ENCODE results near the gene LENEP. TPM values are rescaled to one million over a fixed set of nuclear protein-coding genes. Genes with fewer than 3 reads are reported as not detected.

Gene LENEP
- total RNA-seq, 1 experiment from 2014 or later, result 0.18 TPM

- DNase-seq (ENCODE audit: low spot score), result no peak
Measured at GRCh38 chr1:154960446-154961136, 32.8 kb upstream of the LENEP start.

DNA sequence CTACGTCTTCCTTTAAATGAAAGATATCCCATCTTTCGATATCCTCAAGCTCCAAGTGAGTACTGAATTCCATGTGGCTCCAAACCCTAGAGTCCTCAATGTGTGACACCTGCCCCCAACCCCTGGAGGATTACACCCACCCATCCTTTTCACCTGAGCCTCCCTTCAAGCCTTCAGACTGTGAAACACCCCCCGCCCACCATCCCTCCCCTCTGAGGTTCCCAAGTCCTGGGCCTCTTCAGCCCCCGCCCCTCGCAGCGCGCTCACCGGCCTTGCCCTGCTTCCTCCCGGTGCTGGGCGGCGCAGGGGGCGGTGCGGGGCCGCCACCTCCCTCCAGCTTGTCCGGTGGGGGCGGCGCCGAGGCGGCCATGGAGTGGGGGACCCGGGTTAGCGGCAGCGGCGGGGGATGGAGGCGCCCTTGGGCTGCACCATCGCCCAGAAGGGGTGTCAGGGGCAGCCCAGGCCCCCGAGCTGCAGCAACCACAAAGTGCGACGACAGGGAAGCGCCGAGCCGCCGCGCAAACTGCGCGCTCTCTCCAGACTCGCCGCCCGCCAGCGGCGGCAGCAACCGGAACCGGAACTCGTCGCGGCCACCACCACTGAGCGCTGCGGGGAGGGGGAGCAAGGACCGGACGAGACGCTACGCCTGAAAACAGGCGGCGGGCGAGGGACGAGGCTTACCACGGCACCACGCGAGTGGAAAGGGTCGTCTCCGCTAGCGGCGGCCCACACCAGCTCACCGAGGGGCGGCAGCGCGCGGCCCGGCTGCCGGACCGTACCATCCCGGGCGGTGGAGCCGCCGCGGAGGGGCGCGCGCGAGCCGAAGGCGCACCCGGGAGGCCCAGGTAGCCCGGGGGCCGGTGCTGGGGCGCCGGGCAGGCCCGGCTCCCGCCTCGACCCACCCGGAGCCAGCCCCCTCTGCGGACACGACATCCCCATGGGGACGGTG lies 31.9 kb upstream of the LENEP start, which contains the start of gene PYGO2:
Gene PYGO2 (minus strand): TSS at position 576 of the 949 bp plus-strand sequence. CDS start 206 bp downstream, at position 370.
- DNase-seq (ENCODE audit: low spot score), result peak; percentile 79

GRCh38 chr1:154962156-154962749 lies 31.1 kb upstream of the LENEP start:
- peak; percentile 50 for DNase-seq (ENCODE audit: low spot score)

- no peak for DNase-seq (ENCODE audit: low spot score)
Measured at GRCh38 chr1:154962795-154963330, 30.5 kb upstream of the LENEP start.

DNA sequence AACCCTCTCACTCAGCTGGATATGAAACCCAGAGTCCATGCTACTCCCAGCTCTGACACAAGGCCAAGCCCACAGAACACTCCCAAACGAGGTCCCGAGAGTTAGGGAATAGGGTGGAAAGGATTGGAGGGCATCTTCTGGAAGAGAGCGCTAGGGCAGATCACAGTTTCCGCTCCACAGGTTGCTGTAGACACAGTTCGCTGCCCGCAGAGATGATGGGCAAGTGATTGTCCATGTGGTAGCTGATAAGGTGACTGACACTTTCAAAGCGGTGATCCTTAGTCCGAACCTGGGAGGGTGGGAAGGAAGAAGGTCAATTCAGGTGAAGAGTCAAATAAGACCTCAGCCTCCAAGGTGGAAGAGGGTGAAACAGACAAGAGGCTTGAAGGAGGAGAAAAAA lies 29.7 kb upstream of the LENEP start:
- DNase-seq (ENCODE audit: low spot score), result no peak

DNA sequence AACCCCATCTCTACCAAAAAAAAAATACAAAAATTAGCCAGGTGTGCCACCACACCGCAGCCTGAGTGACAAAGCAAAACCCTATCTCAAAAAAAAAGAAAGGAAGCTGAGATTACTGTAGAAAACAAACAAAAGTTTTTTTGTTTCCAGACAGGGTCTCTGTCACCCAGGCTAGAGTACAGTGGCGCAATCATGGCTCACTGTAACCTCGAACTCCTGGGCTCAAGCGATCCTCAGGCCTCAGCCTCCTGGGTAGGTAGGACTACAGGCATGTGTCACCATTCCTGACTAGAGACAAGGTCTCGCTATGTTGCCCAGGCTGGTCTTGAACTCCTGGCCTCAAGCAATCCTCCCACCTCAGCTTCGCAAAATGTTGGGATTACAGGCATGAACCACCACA lies 29.0 kb upstream of the LENEP start:
- no peak for DNase-seq (ENCODE audit: low spot score)

GRCh38 chr1:154966111-154966510 lies 27.3 kb upstream of the LENEP start:
- no peak for DNase-seq (ENCODE audit: low spot score)

- no peak for DNase-seq (ENCODE audit: low spot score)
Measured at GRCh38 chr1:154967331-154967950, 25.9 kb upstream of the LENEP start.

- DNase-seq (ENCODE audit: low spot score), result no peak
Measured at GRCh38 chr1:154968731-154969130, 24.7 kb upstream of the LENEP start.

DNA sequence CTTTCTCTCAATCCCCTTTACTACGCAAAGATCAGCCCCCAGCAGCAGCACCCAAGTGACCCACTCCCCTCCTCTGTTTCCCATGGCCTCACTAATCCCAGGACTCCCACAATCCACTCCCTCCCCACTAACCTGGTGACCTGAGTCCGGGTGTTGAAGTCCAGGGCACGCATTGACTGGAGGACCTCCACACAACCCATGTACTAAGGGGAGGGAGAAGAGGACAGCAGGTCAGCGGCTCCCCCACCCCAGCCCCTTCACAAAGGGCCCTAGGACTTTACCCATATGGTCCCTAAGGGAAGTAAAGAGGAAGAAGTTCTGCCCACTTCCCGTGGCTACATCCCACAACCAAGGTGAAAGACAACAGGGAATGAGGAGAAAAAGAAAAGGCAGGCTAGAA lies 24.1 kb upstream of the LENEP start:
- no peak for DNase-seq (ENCODE audit: low spot score)

DNA sequence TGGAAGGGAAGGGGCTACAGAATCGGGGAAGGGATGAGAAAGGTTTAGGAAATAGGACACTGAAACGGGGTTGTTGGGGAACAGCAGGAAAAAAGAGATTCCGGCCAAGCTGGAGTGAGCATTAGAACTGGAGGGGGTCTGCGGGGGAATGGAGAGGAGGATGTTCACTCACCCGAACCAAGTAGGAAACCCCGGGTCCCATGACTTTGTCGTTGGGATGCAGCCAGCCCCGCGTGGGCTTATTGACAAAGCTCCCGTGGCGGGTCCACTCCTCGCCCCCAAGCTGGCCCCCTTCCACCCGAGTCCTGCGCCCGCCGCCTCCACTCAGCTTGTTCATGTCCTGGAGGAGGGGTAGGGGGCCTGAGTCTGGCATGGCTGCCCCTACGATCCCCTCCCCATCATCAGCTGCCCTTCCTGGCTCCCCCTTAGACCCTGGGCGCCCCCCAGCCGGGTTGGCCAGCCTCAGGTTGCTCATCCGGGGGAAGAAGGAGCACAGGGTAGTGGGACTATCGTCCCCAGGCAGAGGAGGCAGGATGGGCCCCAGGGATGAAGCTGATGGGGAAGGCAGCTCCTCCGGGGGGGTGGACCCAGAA lies 23.4 kb upstream of the LENEP start:
- DNase-seq (ENCODE audit: low spot score), result no peak

- DNase-seq (ENCODE audit: low spot score), result peak; percentile 62
Measured at GRCh38 chr1:154970631-154971340, 22.6 kb upstream of the LENEP start, which contains the start of gene SHC1. TSS of gene SHC1 (minus strand) at chr1:154970747. CDS start at chr1:154970526, 221 bp downstream.

DNA sequence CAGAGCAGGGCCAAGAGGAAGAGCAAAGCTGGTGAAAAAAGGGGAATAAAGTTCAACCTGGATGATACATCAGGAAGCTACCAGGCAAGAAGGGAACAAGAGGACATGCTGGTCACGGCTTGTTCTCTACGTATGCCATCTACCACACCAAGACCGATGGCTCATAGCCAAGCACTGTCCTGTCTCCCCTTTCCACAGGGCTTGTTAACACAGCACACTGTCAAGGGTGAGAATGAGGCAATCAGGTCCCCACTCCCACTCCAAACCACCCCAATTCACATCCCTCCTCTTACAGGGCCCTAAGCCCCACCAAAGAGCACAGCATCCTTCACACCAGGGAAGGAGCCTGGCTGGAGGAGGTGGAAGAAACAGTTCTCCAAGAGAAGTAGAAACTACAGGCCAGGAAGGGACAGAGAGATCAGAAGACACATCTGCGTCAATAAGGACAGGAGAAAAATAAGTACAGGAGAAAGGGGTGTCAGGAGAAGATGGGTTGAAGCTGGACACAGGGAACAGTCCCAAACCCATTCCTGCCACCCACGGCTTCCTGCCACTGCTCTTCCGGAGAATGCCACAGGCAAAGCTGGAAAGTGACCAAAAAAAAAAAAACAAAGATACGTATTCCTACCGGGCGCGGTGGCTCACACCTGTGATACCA lies 21.9 kb upstream of the LENEP start:
- DNase-seq (ENCODE audit: low spot score), result peak; percentile 55

DNA sequence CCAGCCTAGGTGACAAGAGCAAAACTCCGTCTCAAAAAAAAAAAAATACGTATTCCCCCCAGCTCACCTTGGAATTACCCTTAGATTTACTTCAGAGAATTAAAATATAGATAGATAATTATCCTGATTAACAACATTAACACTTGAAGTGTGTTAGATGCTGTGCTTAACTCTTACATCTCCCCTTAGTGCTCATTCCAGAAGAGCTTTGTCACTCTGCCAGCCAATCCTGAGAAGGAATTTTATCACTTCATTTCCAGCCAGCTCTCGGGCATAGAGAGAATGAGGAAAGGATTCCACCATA lies 21.2 kb upstream of the LENEP start:
- DNase-seq (ENCODE audit: low spot score), result no peak

DNA sequence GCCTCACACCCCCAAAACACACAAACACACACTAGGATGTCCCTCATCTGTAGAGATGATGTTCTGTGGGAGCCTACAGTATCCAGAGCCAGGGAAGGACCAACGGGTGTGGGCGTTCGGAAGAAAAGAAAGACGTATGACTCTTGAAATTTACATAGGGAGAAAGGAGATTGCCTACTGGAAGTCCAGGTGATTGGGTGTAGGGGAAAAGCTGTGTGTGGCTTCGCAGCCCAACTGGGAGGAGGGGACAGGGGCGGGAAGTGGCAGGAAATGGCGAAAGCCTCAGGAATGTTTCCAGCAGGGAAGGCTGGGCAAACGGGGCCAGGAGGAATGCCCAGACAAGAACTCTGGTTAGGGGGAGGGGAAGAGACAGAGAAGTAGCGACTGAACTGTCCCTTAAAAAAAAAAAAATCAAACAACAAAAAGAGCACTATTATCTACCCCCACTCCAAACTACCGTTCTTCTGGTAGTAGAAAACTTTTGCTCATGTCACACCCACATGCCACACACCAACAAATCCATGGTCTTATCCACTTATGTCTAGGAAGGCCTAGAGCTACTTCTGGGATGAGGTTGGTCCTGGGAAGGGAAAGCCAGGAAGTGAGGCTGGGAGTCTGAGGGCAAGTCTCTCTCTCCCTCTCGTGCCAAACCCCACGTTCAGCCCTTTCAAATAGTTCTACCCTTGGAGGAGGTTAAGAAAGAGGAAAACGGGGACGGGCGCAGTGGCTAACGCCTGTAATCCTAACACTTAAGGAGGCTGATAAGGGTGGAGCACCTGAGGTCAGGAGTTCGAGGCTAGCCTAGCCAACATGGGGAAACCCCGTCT lies 20.7 kb upstream of the LENEP start:
- peak; percentile 93 for DNase-seq (ENCODE audit: low spot score)

GRCh38 chr1:154973344-154974101 lies 19.9 kb upstream of the LENEP start:
- DNase-seq (ENCODE audit: low spot score), result peak; percentile 99

DNA sequence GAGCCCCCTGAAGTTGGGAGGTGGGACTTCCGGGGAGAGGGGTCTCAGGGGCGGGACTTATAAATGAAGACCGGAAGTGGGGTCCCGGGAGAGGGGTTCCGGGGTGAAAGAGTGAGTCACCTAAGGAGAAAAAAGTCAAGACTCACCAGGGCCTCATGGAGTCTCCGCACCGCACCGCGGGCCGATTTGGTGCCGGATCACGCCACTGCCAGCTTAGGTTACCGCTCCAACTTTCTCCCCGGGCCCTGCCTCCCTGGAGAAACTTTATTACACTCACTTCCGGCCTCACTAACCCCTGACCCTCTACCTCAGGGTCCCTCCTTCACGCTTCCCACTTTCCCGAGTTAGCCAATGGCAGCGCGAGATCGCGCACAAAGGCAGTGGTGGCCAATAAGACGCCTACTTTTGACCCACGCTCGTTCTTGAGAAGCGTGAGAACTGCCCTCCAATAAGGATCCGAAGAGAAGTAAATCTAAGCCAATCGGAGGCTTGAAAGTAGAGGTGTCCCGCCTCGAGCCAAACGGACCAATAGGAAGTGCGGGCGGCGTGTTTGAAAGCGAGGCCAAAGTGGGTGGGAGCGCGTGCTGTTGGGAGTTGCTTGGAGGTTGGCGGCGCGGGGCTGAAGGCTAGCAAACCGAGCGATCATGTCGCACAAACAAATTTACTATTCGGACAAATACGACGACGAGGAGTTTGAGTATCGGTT lies 19.1 kb upstream of the LENEP start, which contains the start of gene CKS1B:
Gene CKS1B (plus strand): TSS at position 580 of the 706 bp plus-strand sequence. CDS start 65 bp downstream, at position 645.
- DNase-seq (ENCODE audit: low spot score), result peak; percentile 99

Data from HT-29 (cell line).